GM04503 (cell line): ENCODE data around the gene OR4M1.
"Not testable (repeated sequence)": the region's sequence is repeated elsewhere in the genome, so short reads cannot be mapped to it uniquely, and the experiment has no call there.

Experiments used
- DNase-seq: peaks from one replicate; pipeline ENCODE4 v3.0.0-alpha.2; 2012; ENCODE audit warnings: low read depth

The OR4M1 gene

GRCh38 chr14:19823178-19823577, 49.9 kb downstream of the OR4M1 start:
- DNase-seq = no peak

- DNase-seq = no peak
Measured at GRCh38 chr14:19823765-19824164, 50.5 kb downstream of the OR4M1 start.

- DNase-seq = not testable (repeated sequence)
Measured at GRCh38 chr14:19827626-19828244, 54.4 kb downstream of the OR4M1 start.

- no peak for DNase-seq
Measured at GRCh38 chr14:19828314-19828713, 55.0 kb downstream of the OR4M1 start.
